HG03469 (cell line): ENCODE data around the gene PEX11G.
A peak's percentile ranks its signal among the peaks of the same experiment; 100 is the strongest.

Source experiments
- ATAC-seq: cut with Tn5 transposase; IDR thresholded peaks from one replicate; pipeline ENCODE4 v1.9.1; 2021; ENCODE audit warnings: mild to moderate bottlenecking, moderate library complexity, moderate number of reproducible peaks; ENCODE audit not compliant: unreplicated experiment

The PEX11G gene

DNA sequence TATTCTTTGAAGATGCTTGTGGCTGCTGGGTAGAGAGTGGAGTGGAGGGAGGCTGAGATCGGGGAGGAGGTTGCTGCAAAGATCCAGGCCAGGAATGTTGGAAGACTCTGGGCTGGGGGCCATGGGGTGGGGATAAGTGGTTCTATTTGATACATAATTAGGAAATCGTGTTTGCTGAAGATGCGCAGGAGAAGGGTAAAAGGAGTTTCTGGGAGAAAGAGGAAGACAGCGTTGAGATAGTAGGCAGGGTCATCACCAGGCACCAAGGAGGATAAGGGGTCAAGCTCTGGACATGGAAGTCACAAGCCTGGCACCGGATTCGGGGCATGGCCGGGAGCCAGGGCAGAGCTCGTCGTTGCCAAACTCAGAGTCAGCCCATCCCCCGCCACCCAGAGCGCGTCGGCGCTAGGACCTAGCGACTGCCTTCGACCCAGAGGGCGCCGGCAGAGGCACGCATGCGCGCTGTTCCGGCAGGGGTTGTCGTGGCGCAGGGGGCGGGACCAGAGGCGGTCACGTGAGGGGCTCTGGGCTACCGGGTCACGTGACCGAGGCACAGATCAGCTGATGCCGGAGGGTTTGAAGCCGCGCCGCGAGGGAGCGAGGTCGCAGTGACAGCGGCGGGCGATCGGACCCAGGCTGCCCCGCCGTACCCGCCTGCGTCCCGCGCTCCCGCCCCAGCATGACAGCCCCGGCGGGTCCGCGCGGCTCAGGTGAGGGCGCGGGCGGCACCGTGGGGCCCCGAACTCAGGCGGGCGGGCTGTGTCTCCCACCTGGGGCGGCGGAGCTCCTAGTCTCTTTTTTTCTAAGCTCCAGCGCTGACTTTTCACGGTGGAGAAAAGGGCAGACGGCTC lies 33.5 kb upstream of the PEX11G start, which contains the start of gene MCOLN1:
Gene MCOLN1 (plus strand): TSS at position 553 of the 851 bp plus-strand sequence. CDS start 127 bp downstream, at position 680.
- ATAC-seq, result peak; percentile 42

GRCh38 chr19:7521551-7522071 lies 32.8 kb upstream of the PEX11G start:
- no peak for ATAC-seq

GRCh38 chr19:7520131-7521051 lies 31.6 kb upstream of the PEX11G start:
- ATAC-seq, result no peak

GRCh38 chr19:7519361-7520130 lies 30.7 kb upstream of the PEX11G start:
- ATAC-seq, result no peak

DNA sequence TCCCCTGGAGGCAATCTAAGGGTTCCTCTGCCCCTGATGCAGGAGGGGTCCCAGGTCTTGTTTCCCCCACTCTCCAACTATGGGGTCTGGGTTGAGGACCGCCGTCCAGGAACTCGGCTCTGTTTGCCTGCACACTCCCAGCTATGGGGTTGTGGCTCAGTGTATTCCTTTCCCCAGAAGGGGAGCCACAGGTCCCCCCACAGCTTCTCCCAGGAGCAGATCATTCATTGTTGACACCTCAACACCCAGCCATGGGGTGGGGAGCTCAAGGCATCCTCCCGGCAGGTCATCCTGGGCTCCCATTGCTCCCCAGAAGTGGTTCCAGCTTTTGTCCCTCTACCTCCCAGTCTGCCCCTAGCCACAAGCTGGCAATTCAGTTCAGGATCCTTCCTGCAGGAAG lies 28.0 kb upstream of the PEX11G start:
- ATAC-seq, result no peak

GRCh38 chr19:7516333-7516732 lies 27.5 kb upstream of the PEX11G start:
- no peak for ATAC-seq

DNA sequence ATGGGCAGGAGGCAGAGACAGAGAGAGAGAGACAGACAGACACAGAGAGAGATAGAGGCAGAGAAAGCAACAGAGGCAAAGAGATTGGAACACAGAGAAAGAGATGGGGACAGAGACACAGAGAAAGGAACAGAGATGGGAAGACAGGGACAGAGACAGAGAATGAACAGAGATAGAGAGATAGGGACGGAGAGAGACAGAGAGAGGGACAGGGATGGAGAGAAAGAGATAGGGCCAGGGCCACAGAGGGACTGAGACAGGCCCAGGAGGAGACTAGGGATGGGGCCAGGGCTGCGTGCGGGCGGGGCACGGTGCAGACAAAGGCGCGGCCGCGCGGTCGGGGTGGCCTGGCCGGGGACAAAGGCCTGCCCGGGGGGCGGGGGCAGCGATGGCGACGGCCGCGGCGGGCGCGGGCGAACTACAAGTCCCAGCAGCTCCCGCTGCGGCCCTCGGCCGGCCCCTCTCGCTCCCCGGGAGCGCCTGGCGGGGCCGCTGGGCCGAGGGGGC lies 26.9 kb upstream of the PEX11G start, which contains the start of gene ZNF358:
Gene ZNF358 (plus strand): TSS at position 459 of the 507 bp plus-strand sequence. CDS start 3,140 bp downstream, outside the sequence.
- no peak for ATAC-seq

DNA sequence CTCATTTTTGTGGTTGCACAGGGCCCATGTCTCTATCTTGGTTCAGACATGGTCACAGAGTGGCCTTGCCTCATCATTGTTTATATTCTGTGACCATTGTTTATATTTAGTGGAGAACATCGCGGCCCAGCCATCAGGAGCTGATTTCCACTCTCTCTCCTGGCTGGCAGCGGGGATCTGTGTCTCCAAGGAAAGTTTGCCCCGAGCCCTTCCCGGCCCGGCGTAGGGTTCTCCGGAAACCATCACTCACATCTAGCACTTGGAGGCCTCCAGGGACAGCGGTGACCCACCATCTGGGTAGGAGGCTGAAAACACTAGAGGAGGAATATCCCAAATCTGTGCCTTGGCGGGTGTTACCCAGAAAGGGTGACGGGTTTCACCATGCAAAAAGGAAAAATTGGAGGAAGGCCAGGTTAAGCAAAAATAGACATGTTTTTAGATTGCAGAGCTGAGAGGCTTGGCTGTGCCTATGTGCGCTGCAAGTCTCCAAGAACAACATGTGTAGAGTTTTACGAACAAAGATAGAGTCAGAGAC lies 26.3 kb upstream of the PEX11G start:
- no peak for ATAC-seq

- ATAC-seq, result no peak
Measured at GRCh38 chr19:7513809-7514642, 25.2 kb upstream of the PEX11G start.

GRCh38 chr19:7512400-7512851 lies 23.6 kb upstream of the PEX11G start:
- ATAC-seq, result no peak

- ATAC-seq, result no peak
Measured at GRCh38 chr19:7509625-7510024, 20.8 kb upstream of the PEX11G start.

GRCh38 chr19:7507884-7508283 lies 19.0 kb upstream of the PEX11G start:
- no peak for ATAC-seq

DNA sequence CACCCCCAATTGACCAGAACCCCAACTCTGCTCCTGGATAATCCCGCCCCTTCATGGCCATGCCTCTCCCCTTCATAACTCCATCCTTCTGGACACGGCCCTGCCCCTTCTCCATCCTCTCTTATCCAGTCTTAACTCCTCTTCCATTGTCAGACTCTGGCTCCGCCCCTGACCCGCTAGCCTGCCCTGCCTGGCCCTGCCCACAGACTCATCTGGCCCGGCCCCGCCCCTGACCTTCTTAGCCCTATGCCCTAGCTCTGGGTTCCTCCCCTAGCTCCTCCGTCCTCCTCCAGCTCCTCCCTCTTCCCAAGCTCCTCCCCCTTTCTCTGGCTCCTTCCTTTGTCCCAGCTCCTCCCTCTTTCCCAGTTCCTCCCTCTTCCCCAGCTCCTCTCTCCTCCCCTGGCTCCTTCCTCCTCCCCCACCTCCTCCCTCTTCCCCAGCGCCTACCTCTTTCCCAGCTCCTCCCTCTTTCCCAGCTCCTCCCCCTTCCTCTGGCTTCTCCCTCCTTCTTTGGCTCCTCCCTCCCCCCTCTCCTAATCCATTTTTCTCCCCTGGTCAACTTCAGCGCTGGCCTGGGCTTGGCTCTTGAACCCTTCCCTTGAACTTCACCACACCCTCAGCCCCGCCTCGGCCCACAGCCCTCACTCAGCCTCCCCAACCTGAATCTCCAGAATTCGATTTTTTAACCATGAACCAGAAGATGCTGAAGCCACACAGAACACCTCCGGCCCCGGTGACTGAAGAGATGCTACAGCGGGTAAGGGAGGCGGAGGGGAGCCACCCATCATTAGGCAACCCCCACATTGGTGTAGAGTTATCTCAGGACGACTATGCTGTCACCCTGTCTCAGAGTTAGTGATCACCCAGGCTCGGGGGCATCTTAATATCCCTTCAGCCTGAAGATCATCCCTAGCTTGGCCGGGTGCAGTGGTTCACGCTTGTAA lies 17.8 kb upstream of the PEX11G start:
- no peak for ATAC-seq

GRCh38 chr19:7505682-7506384 lies 17.0 kb upstream of the PEX11G start:
- no peak for ATAC-seq

DNA sequence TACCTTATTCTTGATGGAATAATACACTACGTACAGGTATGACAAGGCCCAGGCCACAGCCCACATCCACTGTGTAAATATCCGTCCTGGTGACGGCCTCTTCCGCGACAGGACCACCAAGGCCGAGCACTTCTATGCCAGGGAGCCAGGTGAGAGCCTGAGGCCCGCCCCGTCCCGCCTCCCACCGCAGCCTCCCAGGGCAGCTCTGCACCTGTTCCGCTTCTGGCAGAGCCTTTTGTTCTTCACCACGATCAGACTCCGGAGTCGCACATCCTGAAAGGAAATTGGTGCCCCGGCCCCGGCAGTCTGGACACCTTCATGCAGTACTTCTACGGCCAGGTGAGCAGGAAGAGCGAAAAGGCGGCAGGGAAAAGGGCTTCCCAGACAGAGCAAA lies 16.4 kb upstream of the PEX11G start:
- ATAC-seq, result no peak

DNA sequence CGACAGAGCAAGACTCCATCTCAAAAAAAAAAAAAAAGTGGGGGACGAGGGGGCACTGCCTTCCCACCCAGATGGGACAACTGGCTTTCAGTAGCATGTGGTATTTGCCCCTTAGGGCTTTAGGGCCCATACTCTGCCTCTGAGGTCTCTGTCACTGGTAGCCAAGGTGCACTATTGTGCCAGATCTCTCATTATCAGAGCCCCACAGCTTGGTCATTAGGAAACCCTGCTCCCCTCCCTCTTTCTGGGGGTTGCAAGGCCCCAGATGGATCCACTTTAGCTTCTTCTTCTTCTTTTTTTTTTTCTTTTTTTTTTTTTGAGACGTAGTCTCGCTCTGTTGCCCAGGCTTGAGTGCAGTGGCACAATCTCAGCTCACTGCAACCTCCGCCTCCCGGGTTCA lies 15.8 kb upstream of the PEX11G start:
- no peak for ATAC-seq

GRCh38 chr19:7502552-7502951 lies 13.7 kb upstream of the PEX11G start:
- no peak for ATAC-seq
